ENCODE results near the gene PSMC5.

- TF ChIP-seq OSR1 (CRISPR knock-in tag; IDR thresholded peaks at IDR 0.05) (no peak), PATZ1 (CRISPR knock-in tag; IDR thresholded peaks at IDR 0.05; ENCODE audit: borderline replicate concordance) (no peak), ZNF565 (CRISPR knock-in tag; conservative IDR thresholded peaks at IDR 0.05; ENCODE audit: low read depth) (peak; percentile 87), SNAI2 (CRISPR knock-in tag; IDR thresholded peaks at IDR 0.05) (peak; percentile 85; the same call in 1 of the 2 replicates), TOX (CRISPR knock-in tag; IDR thresholded peaks at IDR 0.05; ENCODE audit: borderline replicate concordance) (no peak), RARB (CRISPR knock-in tag; IDR thresholded peaks at IDR 0.05) (peak; percentile 61; the same call in 1 of the 2 replicates), PPARA (CRISPR knock-in tag; IDR thresholded peaks at IDR 0.05; ENCODE audit: borderline replicate concordance) (peak; percentile 73; the same call in 1 of the 2 replicates), ZC3H10 (CRISPR knock-in tag; IDR thresholded peaks at IDR 0.05) (no peak), CREB5 (CRISPR knock-in tag; IDR thresholded peaks at IDR 0.05; ENCODE audit: low read depth) (no peak), POU6F1 (CRISPR knock-in tag; IDR thresholded peaks at IDR 0.05; ENCODE audit: borderline replicate concordance, low read depth) (peak; percentile 97)
Observed at GRCh38 chr17:63842540-63843386, 15.5 kb downstream of the PSMC5 start, which contains the start of gene SMARCD2.
